CD4-positive, CD25-positive, alpha-beta regulatory T cell (primary cell): ENCODE results near the gene OPN1SW. TPM values are rescaled to one million over a fixed set of nuclear protein-coding genes. Genes with fewer than 3 reads are reported as not detected.

ENCODE experiments used
- ATAC-seq, 2 donors: fragments of 150-1000 bp; cut with Tn5 transposase; one replicate each; pipeline ENCODE4 v1.10.0; 2021; ENCODE audit warnings: low read depth in 2 of 2, moderate number of reproducible peaks in 2 of 2, moderate library complexity in 1 of 2
- DNase-seq, 3 donors: peaks; one replicate each; pipeline versions ENCODE4 v3.0.0 to v3.0.0-alpha.2; 2012 to 2022; ENCODE audit warnings: mixed read lengths in 1 of 3
- H3K27ac ChIP-seq: one replicate; pipeline ENCODE4 v1.7.0; 2013; ENCODE audit warnings: mild to moderate bottlenecking, low read length; ENCODE audit not compliant: insufficient read depth, poor library complexity, severe bottlenecking
- H3K27me3 ChIP-seq: one replicate; pipeline ENCODE4 v1.7.0; 2013; ENCODE audit warnings: low read length; ENCODE audit not compliant: control insufficient read depth, insufficient read depth
- H3K36me3 ChIP-seq: one replicate; pipeline ENCODE4 v1.7.0; 2013; ENCODE audit warnings: mild to moderate bottlenecking, low read length, moderate library complexity; ENCODE audit not compliant: control insufficient read depth, insufficient read depth
- H3K4me1 ChIP-seq: 2 replicates; pipeline ENCODE4 v1.7.0; 2013; ENCODE audit warnings: mild to moderate bottlenecking, low read length; ENCODE audit not compliant: insufficient read depth, control insufficient read depth, poor library complexity, severe bottlenecking
- H3K4me3 ChIP-seq: one replicate; pipeline ENCODE4 v1.7.0; 2013; ENCODE audit warnings: low read depth, mild to moderate bottlenecking, low read length, moderate library complexity
- H3K9me3 ChIP-seq, 2 experiments: 1 replicate in 1 of 2; 2 replicates in 1 of 2; pipeline ENCODE4 v1.7.0; 2013; ENCODE audit warnings: low read length in 2 of 2, mild to moderate bottlenecking in 1 of 2, moderate library complexity in 1 of 2; ENCODE audit not compliant: control insufficient read depth in 2 of 2
- H3K27ac Mint-ChIP-seq, 3 donors: one replicate each; pipeline ENCODE4 v1.8.0; 2020 to 2022; ENCODE audit warnings: mild to moderate bottlenecking in 3 of 3, mixed read lengths in 3 of 3, moderate library complexity in 2 of 3
- H3K27me3 Mint-ChIP-seq: one replicate; pipeline ENCODE4 v1.8.0; 2022; ENCODE audit warnings: mild to moderate bottlenecking, mixed read lengths
- H3K36me3 Mint-ChIP-seq: one replicate; pipeline ENCODE4 v1.8.0; 2020; ENCODE audit warnings: mixed read lengths
- H3K4me1 Mint-ChIP-seq, 4 donors: one replicate each; pipeline ENCODE4 v1.8.0; 2020 to 2022; ENCODE audit warnings: mixed read lengths in 4 of 4, mild to moderate bottlenecking in 1 of 4
- H3K4me3 Mint-ChIP-seq, 4 donors: one replicate each; pipeline ENCODE4 v1.8.0; 2020 to 2022; ENCODE audit warnings: mild to moderate bottlenecking in 4 of 4, mixed read lengths in 4 of 4, moderate library complexity in 3 of 4
- H3K9me3 Mint-ChIP-seq, 7 donors: one replicate each; pipeline ENCODE4 v1.8.0; 2020 to 2022; ENCODE audit warnings: mixed read lengths in 7 of 7, mild to moderate bottlenecking in 3 of 7, moderate library complexity in 2 of 7
- polyA plus RNA-seq, 4 donors: library from polyadenylated mRNA; unstranded; fragments of 300-500 nt; fragmentation: Illumina TruSeq; gene quantifications; one replicate each; pipeline ENCODE4 v1.2.3, GENCODE V29; 2021
- total RNA-seq: library from RNA; stranded (reverse); gene quantifications from one replicate; pipeline ENCODE4 v1.2.3, GENCODE V29; 2022

Gene OPN1SW
- total and polyA plus RNA-seq, 5 donors from 2014 or later, result not detected

DNA sequence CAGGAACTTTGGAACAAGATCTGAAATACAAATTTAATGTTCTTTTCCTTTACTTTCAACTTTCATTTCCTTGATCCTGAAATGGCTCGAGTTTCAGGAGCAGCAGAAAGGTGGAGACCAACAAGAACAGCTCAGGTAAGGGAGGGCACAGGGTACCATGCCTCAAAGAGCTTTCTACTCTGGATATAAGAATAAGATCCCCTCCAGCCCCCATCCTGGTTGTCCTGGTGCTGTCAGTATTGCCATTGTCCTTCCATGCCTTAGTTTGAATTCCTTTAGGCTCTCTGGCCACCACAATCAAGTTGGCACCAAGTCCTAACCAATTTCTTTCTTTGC lies 48.9 kb downstream of the OPN1SW start:
- DNase-seq (no peak), ATAC-seq (no peak)
- H3K27me3 Mint-ChIP-seq, result peaks cover 36% of the 10 kb centered on the region
- Histone ChIP-seq H3K4me1 (no peaks in the 10 kb centered on the region), H3K9me3 (no peaks in the 10 kb centered on the region), H3K4me3 (no peak overlapping the region), H3K36me3 (no peaks in the 10 kb centered on the region), H3K27ac (no peak overlapping the region), H3K27me3 (peaks cover 10% of the 10 kb centered on the region)
- no peaks in the 10 kb centered on the region for H3K36me3 Mint-ChIP-seq
- H3K27ac Mint-ChIP-seq, result no peak overlapping the region
- no peaks in the 10 kb centered on the region for H3K9me3 Mint-ChIP-seq
- H3K4me3 Mint-ChIP-seq, result no peak overlapping the region
- H3K4me1 Mint-ChIP-seq, result no peaks in the 10 kb centered on the region

DNA sequence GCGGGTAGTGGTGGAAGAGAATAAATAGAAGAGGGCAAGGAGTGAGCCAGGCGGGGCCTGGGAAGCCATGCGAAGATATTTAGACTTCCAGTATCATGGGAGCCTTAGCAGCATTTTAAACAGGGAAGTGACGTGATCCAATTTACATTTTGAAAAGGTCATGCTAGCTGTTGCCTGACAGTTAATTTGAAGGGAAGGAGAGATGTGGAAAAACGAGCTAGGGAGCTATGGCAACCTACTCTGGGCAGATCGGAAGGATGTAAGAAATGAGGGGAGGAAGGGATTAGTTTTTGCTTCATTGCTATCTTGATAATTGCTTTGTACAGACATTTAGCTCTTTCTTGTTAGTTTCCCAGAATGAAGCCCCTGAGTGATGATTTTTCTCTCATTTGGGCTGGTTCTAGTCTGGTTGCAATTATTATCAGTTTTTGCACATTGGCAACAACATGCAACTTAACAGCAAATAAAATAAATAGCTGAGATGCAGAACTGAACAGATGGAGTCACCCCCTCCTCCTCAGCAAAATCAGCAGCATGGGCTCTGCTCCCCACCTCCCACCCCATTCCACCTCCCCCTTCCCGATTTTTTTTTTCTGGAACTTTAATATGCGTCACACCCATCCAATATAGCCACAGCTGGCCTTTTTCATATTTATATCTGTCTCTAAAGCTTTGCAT lies 49.4 kb downstream of the OPN1SW start:
- no peaks in the 10 kb centered on the region for H3K4me1 Mint-ChIP-seq
- no peaks in the 10 kb centered on the region for H3K36me3 Mint-ChIP-seq
- DNase-seq (no peak), ATAC-seq (no peak)
- no peak overlapping the region for H3K27ac Mint-ChIP-seq
- peaks cover 32% of the 10 kb centered on the region for H3K27me3 Mint-ChIP-seq
- Histone ChIP-seq H3K4me1 (no peaks in the 10 kb centered on the region), H3K36me3 (no peaks in the 10 kb centered on the region), H3K9me3 (no peaks in the 10 kb centered on the region), H3K4me3 (no peak overlapping the region), H3K27ac (no peak overlapping the region), H3K27me3 (peaks cover 10% of the 10 kb centered on the region)
- H3K4me3 Mint-ChIP-seq, result no peak overlapping the region
- no peaks in the 10 kb centered on the region for H3K9me3 Mint-ChIP-seq

DNA sequence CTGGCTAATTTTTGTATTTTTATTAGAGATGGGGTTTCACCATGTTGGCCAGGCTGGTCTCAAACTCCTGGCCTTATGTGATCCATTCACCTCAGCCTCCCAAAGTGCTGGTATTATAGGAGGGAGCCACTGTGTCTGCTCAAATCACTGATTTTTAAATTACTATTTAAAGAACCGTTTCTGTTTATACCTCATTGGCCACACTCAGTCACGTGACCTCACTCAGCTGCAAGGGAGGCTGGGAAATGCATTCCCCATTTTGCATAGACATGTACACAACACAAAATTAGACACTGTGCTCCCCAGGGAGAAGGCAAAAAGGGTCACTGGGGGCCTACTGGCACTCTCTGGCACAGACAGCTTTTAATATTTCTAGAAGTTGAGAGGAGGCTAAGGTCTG lies 50.1 kb downstream of the OPN1SW start:
- no peaks in the 10 kb centered on the region for H3K36me3 Mint-ChIP-seq
- no peaks in the 10 kb centered on the region for H3K4me1 Mint-ChIP-seq
- Histone ChIP-seq H3K4me3 (no peak overlapping the region), H3K4me1 (no peaks in the 10 kb centered on the region), H3K27ac (no peak overlapping the region), H3K9me3 (no peaks in the 10 kb centered on the region), H3K36me3 (no peaks in the 10 kb centered on the region), H3K27me3 (peaks cover 10% of the 10 kb centered on the region)
- peaks cover 30% of the 10 kb centered on the region for H3K27me3 Mint-ChIP-seq
- no peak overlapping the region for H3K27ac Mint-ChIP-seq
- H3K4me3 Mint-ChIP-seq, result no peak overlapping the region
- DNase-seq, result no peak
- no peak for ATAC-seq
- H3K9me3 Mint-ChIP-seq, result no peaks in the 10 kb centered on the region

DNA sequence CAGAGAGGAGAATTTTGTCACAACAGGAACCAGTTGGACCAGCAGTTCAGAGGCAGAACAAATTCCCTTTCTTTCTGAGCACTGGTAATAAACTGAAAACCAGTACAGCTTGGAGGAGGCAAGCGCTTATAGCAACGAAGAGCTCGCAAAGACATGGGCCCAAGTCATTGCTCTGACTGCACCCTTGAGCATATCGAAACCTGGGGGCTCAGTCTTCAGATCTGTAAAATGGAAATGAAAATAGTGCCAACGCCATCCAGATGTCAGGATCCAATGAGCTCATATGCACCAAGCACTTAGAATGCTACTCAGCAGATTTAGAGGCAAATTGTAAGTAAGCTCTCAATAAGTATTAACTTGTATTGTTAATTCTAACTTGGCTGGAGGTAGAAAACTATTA lies 50.9 kb downstream of the OPN1SW start:
- H3K36me3 ChIP-seq, result no peaks in the 10 kb centered on the region
- no peak for ATAC-seq
- Mint-ChIP-seq H3K36me3 (no peaks in the 10 kb centered on the region), H3K27me3 (peaks cover 35% of the 10 kb centered on the region), H3K4me3 (no peak overlapping the region), H3K4me1 (no peaks in the 10 kb centered on the region), H3K9me3 (no peaks in the 10 kb centered on the region), H3K27ac (no peak overlapping the region)
- peaks cover 10% of the 10 kb centered on the region for H3K27me3 ChIP-seq
- DNase-seq, result no peak
- H3K4me3 ChIP-seq, result no peak overlapping the region
- H3K9me3 ChIP-seq, result no peaks in the 10 kb centered on the region
- no peak overlapping the region for H3K27ac ChIP-seq
- H3K4me1 ChIP-seq, result no peaks in the 10 kb centered on the region

Other genes with a start within 250 kb of the OPN1SW start
- 1.9 TPM for gene GARIN1A, start 103.5 kb downstream of the OPN1SW start, total RNA-seq
- under 1 TPM in 1 of 4 donors, not detected in 3; 0.14 TPM for gene GARIN1A, start 103.5 kb downstream of the OPN1SW start, polyA plus RNA-seq
- gene CALU, start 36.4 kb downstream of the OPN1SW start, total RNA-seq, result 30.2 TPM
- 10 to 100 TPM; 19.1 to 27.3 (median 23.7) TPM for gene CALU, start 36.4 kb downstream of the OPN1SW start, polyA plus RNA-seq
- gene CCDC136, start 16.2 kb upstream of the OPN1SW start, total RNA-seq, result 14.1 TPM
- 1 to 10 TPM in 2 of 4 donors, under 1 TPM in 2; 0.48 to 2.9 (median 1.1) TPM for gene CCDC136, start 16.2 kb upstream of the OPN1SW start, polyA plus RNA-seq
- gene FLNC, start 54.6 kb upstream of the OPN1SW start, total RNA-seq, result not detected
- not detected for gene FLNC, start 54.6 kb upstream of the OPN1SW start, polyA plus RNA-seq
- 67.9 TPM for gene ATP6V1F, start 87.1 kb upstream of the OPN1SW start, total RNA-seq
- gene ATP6V1F, start 87.1 kb upstream of the OPN1SW start, polyA plus RNA-seq, result 100 to 1,000 TPM; 306 to 361 (median 340) TPM
- 0.22 TPM for gene KCP, start 134.9 kb upstream of the OPN1SW start, total RNA-seq
- gene KCP, start 134.9 kb upstream of the OPN1SW start, polyA plus RNA-seq, result under 1 TPM in 2 of 4 donors, not detected in 2; 0.08 TPM
- gene IRF5, start 162.1 kb upstream of the OPN1SW start, total RNA-seq, result 13.5 TPM
- gene IRF5, start 162.1 kb upstream of the OPN1SW start, polyA plus RNA-seq, result 10 to 100 TPM; 18.8 to 24.1 (median 20.0) TPM